DND-41 (cell line): ENCODE data around the gene MAG.

Experiments used
- ATAC-seq: fragments of 200-7000 bp; cut with Tn5 transposase; 3 replicates; pipeline ENCODE4 v1.9.1; 2021; ENCODE audit warnings: low read depth; ENCODE audit not compliant: insufficient read depth
- DNase-seq: peaks from one replicate; pipeline ENCODE4 v3.0.0-alpha.2; 2020
- H2AFZ ChIP-seq: 2 replicates; pipeline ENCODE4 v1.6.0; 2012; ENCODE audit warnings: low read depth, low read length
- H3K27ac ChIP-seq: 2 replicates; pipeline ENCODE4 v1.5.1; 2012; ENCODE audit warnings: low read length, inconsistent platforms
- H3K27me3 ChIP-seq: fragments of 200-600 bp; sonication (generic); 2 replicates; pipeline ENCODE4 v1.6.0; 2012; ENCODE audit warnings: low read length, mild to moderate bottlenecking, inconsistent platforms; ENCODE audit not compliant: insufficient read depth, poor library complexity
- H3K36me3 ChIP-seq: 2 replicates; pipeline ENCODE4 v1.5.1; 2012; ENCODE audit warnings: low read length, inconsistent platforms; ENCODE audit not compliant: insufficient read depth
- H3K4me1 ChIP-seq: 2 replicates; pipeline ENCODE4 v1.5.1; 2012; ENCODE audit warnings: mild to moderate bottlenecking, low read length; ENCODE audit not compliant: insufficient read depth
- H3K4me2 ChIP-seq: 2 replicates; pipeline ENCODE4 v1.6.0; 2012; ENCODE audit warnings: mild to moderate bottlenecking, moderate library complexity, low read length, inconsistent platforms; ENCODE audit not compliant: insufficient read depth
- H3K4me3 ChIP-seq, 2 experiments: fragments of 200-600 bp in 1 of 2; shearing (Covaris generic) in 1 of 2; 2 replicates each; pipeline ENCODE4 v1.5.1; 2012 to 2016; ENCODE audit warnings: inconsistent platforms in 2 of 2, low read length in 2 of 2, mild to moderate bottlenecking in 2 of 2, low read depth in 1 of 2, moderate library complexity in 1 of 2
- H3K79me2 ChIP-seq: 2 replicates; pipeline ENCODE4 v1.6.0; 2012; ENCODE audit warnings: low read length, inconsistent platforms; ENCODE audit not compliant: insufficient read depth
- H3K9ac ChIP-seq: 2 replicates; pipeline ENCODE4 v1.6.0; 2012; ENCODE audit warnings: low read depth, mild to moderate bottlenecking, inconsistent platforms, low read length, moderate library complexity
- H3K9me3 ChIP-seq: 2 replicates; pipeline ENCODE4 v1.5.1; 2012; ENCODE audit warnings: low read length, moderate library complexity, mild to moderate bottlenecking, inconsistent platforms; ENCODE audit not compliant: insufficient read depth, severe bottlenecking
- H4K20me1 ChIP-seq: 2 replicates; pipeline ENCODE4 v1.6.0; 2012; ENCODE audit warnings: low read length; ENCODE audit not compliant: insufficient read depth
- CTCF ChIP-seq: IDR thresholded peaks from 2 replicates; pipeline ENCODE4 v1.5.1; 2012; ENCODE audit warnings: borderline replicate concordance, low read length, moderate library complexity, mild to moderate bottlenecking; ENCODE audit not compliant: poor library complexity, severe bottlenecking; ENCODE audit errors: extremely low read depth
- EZH2 ChIP-seq: IDR thresholded peaks from 3 replicates; pipeline ENCODE4 v1.6.1; 2012; ENCODE audit warnings: borderline replicate concordance, low read depth, mild to moderate bottlenecking, moderate library complexity, low read length, inconsistent platforms; ENCODE audit not compliant: severe bottlenecking

MAG gene

DNA sequence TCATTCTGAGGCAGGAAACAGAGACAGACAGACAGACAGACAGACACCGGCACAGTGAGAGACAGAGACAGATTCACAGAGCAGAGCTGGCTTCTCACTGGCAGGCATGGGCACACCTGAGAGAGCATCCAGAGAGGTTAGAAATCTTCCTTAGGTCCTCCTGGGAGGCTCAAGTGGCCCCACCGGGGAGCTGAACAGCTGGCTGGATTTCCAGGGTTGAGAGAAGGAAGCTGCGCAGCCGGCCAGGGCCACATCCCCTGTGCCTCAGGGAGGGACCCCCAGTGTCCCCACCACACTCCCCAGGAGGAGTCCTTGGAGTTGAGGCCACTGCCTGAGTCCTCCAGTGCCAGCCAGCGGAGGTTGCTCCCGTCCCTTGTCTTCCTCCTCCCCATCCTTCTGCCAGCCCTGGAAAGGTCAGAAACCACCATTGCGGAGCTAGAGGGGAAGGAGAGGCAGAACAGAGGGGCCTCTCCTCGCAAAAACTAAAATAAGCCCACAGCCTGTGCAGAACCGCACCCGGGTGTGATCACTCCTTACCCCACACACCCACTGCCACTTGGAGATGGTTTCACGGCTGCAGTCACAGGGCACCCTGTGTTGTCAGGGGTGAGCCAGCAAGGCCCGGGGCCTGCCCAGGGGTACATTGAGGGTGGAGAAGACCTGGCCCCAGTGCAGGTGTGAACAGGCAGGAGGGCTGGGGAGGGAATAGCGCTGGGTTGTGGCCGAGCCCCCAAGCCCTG lies 70.5 kb downstream of the MAG start:
- no peaks in the 10 kb centered on the region for H3K27me3 ChIP-seq
- TF ChIP-seq EZH2 (no peak), CTCF (no peak)
- no peaks in the 10 kb centered on the region for H3K36me3 ChIP-seq
- H3K9ac ChIP-seq = no peak overlapping the region
- no peak overlapping the region for H3K27ac ChIP-seq
- ATAC-seq (no peak), DNase-seq (no peak)
- no peaks in the 10 kb centered on the region for H3K79me2 ChIP-seq
- no peaks in the 10 kb centered on the region for H3K9me3 ChIP-seq
- H3K4me2 ChIP-seq = no peak overlapping the region
- no peak overlapping the region for H2AFZ ChIP-seq
- no peak overlapping the region for H3K4me3 ChIP-seq
- no peaks in the 10 kb centered on the region for H3K4me1 ChIP-seq
- H4K20me1 ChIP-seq = no peaks in the 10 kb centered on the region

- H3K27me3 ChIP-seq = no peaks in the 10 kb centered on the region
- DNase-seq = no peak
- no peaks in the 10 kb centered on the region for H3K4me1 ChIP-seq
These were observed 71.1 kb downstream of the MAG start for GRCh38 chr19:35363001-35363590.

More at GRCh38 chr19:35363001-35363590, 71.1 kb downstream of the MAG start:
- no peaks in the 10 kb centered on the region for H4K20me1 ChIP-seq
- H3K27ac ChIP-seq = no peak overlapping the region
- ATAC-seq = no peak
- H3K4me2 ChIP-seq = no peak overlapping the region
- H3K79me2 ChIP-seq = no peaks in the 10 kb centered on the region
- no peak overlapping the region for H3K4me3 ChIP-seq
- H3K9ac ChIP-seq = no peak overlapping the region
- no peaks in the 10 kb centered on the region for H3K36me3 ChIP-seq
- H3K9me3 ChIP-seq = no peaks in the 10 kb centered on the region
- no peak for TF ChIP-seq CTCF
- TF ChIP-seq EZH2 = no peak
- no peak overlapping the region for H2AFZ ChIP-seq
